Lung (tissue), 12 donors: Measurements from ENCODE around the gene POU6F2. TPM values are rescaled to one million over a fixed set of nuclear protein-coding genes. Genes with fewer than 3 reads are reported as not detected.

Source experiments
- ATAC-seq: fragments of 200-7000 bp; cut with Tn5 transposase; one replicate; pipeline ENCODE4 v1.9.1; 2020; ENCODE audit warnings: moderate number of reproducible peaks; ENCODE audit not compliant: insufficient read depth, low FRiP score
- DNase-seq, 3 donors: peaks; one replicate each; pipeline ENCODE4 v3.0.0-alpha.2; 2013 to 2017
- H3K27ac ChIP-seq, 2 donors: one replicate each; pipeline ENCODE4 v1.5.1; 2013; ENCODE audit warnings: mild to moderate bottlenecking in 2 of 2, moderate library complexity in 2 of 2, control low read depth in 1 of 2, inconsistent platforms in 1 of 2, low read depth in 1 of 2, low read length in 1 of 2
- H3K27me3 ChIP-seq, 3 donors: one replicate each; pipeline ENCODE4 v1.5.1; 2013; ENCODE audit warnings: low read length in 2 of 3; ENCODE audit not compliant: control insufficient read depth in 3 of 3, insufficient read depth in 3 of 3
- H3K36me3 ChIP-seq, 4 donors: one replicate each; pipeline ENCODE4 v1.5.1; 2013; ENCODE audit warnings: low read length in 4 of 4, mild to moderate bottlenecking in 1 of 4, moderate library complexity in 1 of 4; ENCODE audit not compliant: control insufficient read depth in 4 of 4, insufficient read depth in 4 of 4
- H3K4me1 ChIP-seq, 5 donors: one replicate each; pipeline ENCODE4 v1.5.1; 2013; ENCODE audit warnings: low read length in 5 of 5, mild to moderate bottlenecking in 2 of 5, moderate library complexity in 1 of 5; ENCODE audit not compliant: control insufficient read depth in 5 of 5, insufficient read depth in 5 of 5
- H3K4me3 ChIP-seq: one replicate; pipeline ENCODE4 v1.5.1; 2013; ENCODE audit warnings: mild to moderate bottlenecking, control low read depth, moderate library complexity
- H3K9ac ChIP-seq, 2 donors: one replicate each; pipeline ENCODE4 v1.5.1; 2013; ENCODE audit warnings: low read length in 2 of 2, control low read depth in 1 of 2; ENCODE audit not compliant: insufficient read depth in 1 of 2
- H3K9me3 ChIP-seq, 4 donors: one replicate each; pipeline ENCODE4 v1.5.1; 2013; ENCODE audit warnings: low read length in 3 of 4, mild to moderate bottlenecking in 1 of 4, moderate library complexity in 1 of 4; ENCODE audit not compliant: control insufficient read depth in 4 of 4, insufficient read depth in 3 of 4
- WGBS, 2 donors: extraction: QIAGEN DNeasy Blood & Tissue Kit; methylation state at CpG; one replicate each; pipeline ENCODE4 v1.1.7; 2013; 5-methylcytosine and 5-hydroxymethylcytosine counted together
- polyA plus RNA-seq, 2 donors: library from polyadenylated mRNA; stranded (reverse); fragments of 200-250 nt; gene quantifications; one replicate each; pipeline ENCODE4 v1.2.1, GENCODE V29; 2013
- total RNA-seq, 2 donors: library from RNA; depleted of rRNA in 1 of 2; stranded (reverse); fragments of >200 nt in 1 of 2; gene quantifications; one replicate each; pipeline ENCODE4 v1.2.1, GENCODE V29; 2014 to 2021
- TF ChIP-seq, protein P1 (sequence below): IDR thresholded peaks from 2 replicates; pipeline ENCODE4 v1.5.1; 2012; ENCODE audit warnings: mild to moderate bottlenecking; ENCODE audit errors: control extremely low read depth, extremely low read depth
- donor health status: control.
- donor health status: control.
- donor health status: Bipolar disorder and iron deficiency.
- donor health status: healthy.
- donor health status: DM: yes; HTN: yes; CAD: no.

POU6F2 gene
- total and polyA plus RNA-seq, 4 donors = 0.08 to 0.18 TPM; not detected in 2

DNA sequence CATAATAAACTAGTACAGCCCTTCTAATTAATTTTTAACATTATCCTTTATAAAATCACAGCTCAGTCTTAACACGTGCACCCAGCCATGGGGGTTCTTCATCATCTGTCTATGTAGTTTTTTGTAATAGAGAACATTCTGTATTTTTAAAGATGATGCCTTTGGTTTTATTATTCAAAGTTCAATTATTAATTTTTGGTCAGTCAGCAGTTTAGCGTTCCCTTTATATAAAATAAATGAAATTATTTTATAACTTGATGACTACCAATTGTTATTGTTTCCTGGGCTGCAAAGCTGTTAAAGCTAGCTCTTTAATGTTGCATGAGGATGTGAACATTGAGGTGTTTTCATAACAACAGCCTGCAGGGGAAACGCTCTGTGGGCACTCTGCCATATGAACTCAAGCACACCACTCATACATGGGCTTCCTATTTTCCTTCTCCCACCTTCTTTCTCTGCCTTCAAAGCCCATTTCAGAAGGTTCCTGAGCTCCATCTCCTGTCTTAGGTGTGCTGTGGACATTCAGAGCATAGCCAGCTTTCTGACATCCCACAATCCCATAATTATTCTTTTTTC lies 416.5 kb downstream of the POU6F2 start:
- 34 to 54% methylated on average over 3 of the region's 3 CpGs for WGBS, 2 donors
- H3K27me3 ChIP-seq = no peaks in the 10 kb centered on the region
- no peak overlapping the region for H3K27ac ChIP-seq
- H3K4me1 ChIP-seq = no peaks in the 10 kb centered on the region
- TF ChIP-seq, protein P1, sequence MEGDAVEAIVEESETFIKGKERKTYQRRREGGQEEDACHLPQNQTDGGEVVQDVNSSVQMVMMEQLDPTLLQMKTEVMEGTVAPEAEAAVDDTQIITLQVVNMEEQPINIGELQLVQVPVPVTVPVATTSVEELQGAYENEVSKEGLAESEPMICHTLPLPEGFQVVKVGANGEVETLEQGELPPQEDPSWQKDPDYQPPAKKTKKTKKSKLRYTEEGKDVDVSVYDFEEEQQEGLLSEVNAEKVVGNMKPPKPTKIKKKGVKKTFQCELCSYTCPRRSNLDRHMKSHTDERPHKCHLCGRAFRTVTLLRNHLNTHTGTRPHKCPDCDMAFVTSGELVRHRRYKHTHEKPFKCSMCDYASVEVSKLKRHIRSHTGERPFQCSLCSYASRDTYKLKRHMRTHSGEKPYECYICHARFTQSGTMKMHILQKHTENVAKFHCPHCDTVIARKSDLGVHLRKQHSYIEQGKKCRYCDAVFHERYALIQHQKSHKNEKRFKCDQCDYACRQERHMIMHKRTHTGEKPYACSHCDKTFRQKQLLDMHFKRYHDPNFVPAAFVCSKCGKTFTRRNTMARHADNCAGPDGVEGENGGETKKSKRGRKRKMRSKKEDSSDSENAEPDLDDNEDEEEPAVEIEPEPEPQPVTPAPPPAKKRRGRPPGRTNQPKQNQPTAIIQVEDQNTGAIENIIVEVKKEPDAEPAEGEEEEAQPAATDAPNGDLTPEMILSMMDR = no peak
- H3K9ac ChIP-seq = no peak overlapping the region
- no peak for ATAC-seq
- peak in 1 of 3 donors; percentile 22 for DNase-seq
- no peaks in the 10 kb centered on the region for H3K9me3 ChIP-seq
- no peak overlapping the region for H3K4me3 ChIP-seq
- no peaks in the 10 kb centered on the region for H3K36me3 ChIP-seq

DNA sequence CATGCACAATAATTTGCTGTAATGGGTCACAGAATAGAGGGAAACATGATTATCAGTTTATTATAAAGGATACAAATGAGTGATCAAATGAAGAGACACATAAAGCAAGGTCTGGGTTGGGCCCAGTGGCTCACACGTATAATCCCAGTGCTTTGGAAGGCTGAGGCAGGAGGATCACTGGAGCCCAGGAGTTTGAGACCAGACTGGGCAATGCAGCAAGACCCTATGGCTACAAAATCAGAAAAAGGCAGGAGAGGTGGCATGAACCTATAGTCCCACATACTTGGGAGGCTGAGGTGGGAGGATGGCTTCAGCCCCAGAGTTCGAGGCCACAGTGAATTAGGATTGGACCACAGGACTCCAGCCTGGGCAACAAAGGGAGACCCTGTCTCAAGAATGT lies 421.7 kb downstream of the POU6F2 start:
- WGBS, 2 donors = 87 to 94% methylated on average over 2 of the region's 2 CpGs
- no peak for ATAC-seq
- H3K27me3 ChIP-seq = no peaks in the 10 kb centered on the region

DNA sequence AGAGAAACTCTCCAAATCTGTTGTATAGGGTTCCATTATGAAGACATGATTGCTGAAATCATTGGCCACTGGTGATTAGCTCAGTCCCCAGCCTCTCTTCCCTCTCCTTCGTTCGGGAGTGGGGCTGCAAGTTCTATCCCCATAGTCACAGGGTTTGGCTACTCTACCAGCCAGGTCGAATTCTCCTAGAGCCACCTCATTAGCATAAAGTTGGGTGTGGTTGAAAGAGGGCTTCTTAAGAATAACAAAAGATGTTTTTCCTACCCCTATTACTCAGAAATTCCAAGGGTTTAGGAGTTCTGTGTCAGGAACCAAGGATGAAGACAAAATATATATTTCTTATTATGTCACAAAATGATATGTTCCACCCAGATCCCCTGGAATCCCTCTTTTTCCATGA lies 422.3 kb downstream of the POU6F2 start:
- no peak for ATAC-seq

More for the DNA sequence above, 421.7 kb downstream of the POU6F2 start:
- Histone ChIP-seq H3K9ac (no peak overlapping the region), H3K9me3 (peaks cover 0 to 2% (median 0%) of the 10 kb centered on the region in 4 donors), H3K4me1 (no peaks in the 10 kb centered on the region), H3K4me3 (no peak overlapping the region), H3K36me3 (no peaks in the 10 kb centered on the region), H3K27ac (no peak overlapping the region)
- TF ChIP-seq, protein P1 = no peak
- no peak for DNase-seq

More for the DNA sequence above, 422.3 kb downstream of the POU6F2 start:
- no peak overlapping the region for H3K9ac ChIP-seq
- H3K4me1 ChIP-seq = no peaks in the 10 kb centered on the region
- H3K36me3 ChIP-seq = no peaks in the 10 kb centered on the region
- no peak overlapping the region for H3K27ac ChIP-seq
- H3K4me3 ChIP-seq = no peak overlapping the region
- DNase-seq = no peak
- no peaks in the 10 kb centered on the region for H3K27me3 ChIP-seq
- WGBS, 2 donors = 70 to 85% methylated on average over 3 of the region's 3 CpGs
- TF ChIP-seq, protein P1 = no peak
- peaks cover 0 to 2% (median 0%) of the 10 kb centered on the region in 4 donors for H3K9me3 ChIP-seq
